Fibroblast of villous mesenchyme (primary cell): ENCODE results near the gene MAP2K3. TPM values are rescaled to one million over a fixed set of nuclear protein-coding genes. Genes with fewer than 3 reads are reported as not detected.

ENCODE experiments used
- DNase-seq: peaks from one replicate; pipeline ENCODE4 v3.0.0-alpha.2; 2010; ENCODE audit warnings: low read depth
- H3K4me3 ChIP-seq: 2 replicates; pipeline ENCODE4 v1.5.1; 2011; ENCODE audit warnings: low read depth, mild to moderate bottlenecking, low read length
- total RNA-seq: library from RNA; depleted of rRNA; stranded (reverse); fragments of >200 nt; gene quantifications from 2 replicates; pipeline ENCODE4 v1.2.3, GENCODE V29; 2012
- TF ChIP-seq, protein P1 (sequence below): IDR thresholded peaks from 2 replicates; pipeline ENCODE4 v1.5.1; 2012; ENCODE audit warnings: low read depth, mild to moderate bottlenecking, low read length; ENCODE audit not compliant: insufficient read depth

Gene MAP2K3
- total RNA-seq, 1 donor = 30.7 TPM

DNA sequence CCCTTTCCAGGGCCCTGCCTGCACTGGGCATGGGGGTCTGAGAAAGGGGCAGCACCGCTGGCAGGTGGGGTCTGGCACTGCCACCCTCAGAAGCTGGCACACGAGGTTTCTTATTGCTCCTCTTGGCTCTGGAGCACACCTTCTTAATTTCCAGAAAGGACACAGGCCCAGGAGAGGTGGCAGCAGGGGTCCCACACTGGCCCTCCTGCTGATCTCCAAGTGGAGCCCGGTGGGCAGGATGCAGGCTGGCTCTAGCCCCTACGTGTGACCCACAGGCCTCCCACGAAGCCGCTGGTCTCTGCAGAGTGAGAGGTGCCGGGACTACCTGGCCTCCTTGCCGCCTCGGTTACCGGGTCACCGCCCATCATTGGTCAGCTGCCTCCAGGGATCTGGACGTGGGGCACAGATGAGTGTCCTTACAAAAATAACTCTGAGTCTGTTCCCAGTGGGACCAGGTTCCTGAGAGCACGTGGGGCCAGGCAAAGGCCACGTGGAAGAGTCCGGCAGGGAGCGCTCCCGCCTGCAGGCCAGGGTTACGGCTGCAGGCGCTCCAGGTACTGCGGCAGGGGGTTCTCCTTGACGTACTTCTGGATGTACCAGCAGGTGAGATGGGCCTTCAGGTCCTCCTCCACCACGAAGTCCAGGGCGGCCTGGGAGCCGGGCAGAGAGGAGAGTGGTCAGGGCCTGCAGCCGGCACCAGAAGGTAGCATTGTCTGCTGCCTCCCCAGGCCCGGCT, 41.6 kb upstream of the MAP2K3 start:
- no peak for DNase-seq
- no peak overlapping the region for H3K4me3 ChIP-seq
- TF ChIP-seq, protein P1, sequence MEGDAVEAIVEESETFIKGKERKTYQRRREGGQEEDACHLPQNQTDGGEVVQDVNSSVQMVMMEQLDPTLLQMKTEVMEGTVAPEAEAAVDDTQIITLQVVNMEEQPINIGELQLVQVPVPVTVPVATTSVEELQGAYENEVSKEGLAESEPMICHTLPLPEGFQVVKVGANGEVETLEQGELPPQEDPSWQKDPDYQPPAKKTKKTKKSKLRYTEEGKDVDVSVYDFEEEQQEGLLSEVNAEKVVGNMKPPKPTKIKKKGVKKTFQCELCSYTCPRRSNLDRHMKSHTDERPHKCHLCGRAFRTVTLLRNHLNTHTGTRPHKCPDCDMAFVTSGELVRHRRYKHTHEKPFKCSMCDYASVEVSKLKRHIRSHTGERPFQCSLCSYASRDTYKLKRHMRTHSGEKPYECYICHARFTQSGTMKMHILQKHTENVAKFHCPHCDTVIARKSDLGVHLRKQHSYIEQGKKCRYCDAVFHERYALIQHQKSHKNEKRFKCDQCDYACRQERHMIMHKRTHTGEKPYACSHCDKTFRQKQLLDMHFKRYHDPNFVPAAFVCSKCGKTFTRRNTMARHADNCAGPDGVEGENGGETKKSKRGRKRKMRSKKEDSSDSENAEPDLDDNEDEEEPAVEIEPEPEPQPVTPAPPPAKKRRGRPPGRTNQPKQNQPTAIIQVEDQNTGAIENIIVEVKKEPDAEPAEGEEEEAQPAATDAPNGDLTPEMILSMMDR = no peak

DNA sequence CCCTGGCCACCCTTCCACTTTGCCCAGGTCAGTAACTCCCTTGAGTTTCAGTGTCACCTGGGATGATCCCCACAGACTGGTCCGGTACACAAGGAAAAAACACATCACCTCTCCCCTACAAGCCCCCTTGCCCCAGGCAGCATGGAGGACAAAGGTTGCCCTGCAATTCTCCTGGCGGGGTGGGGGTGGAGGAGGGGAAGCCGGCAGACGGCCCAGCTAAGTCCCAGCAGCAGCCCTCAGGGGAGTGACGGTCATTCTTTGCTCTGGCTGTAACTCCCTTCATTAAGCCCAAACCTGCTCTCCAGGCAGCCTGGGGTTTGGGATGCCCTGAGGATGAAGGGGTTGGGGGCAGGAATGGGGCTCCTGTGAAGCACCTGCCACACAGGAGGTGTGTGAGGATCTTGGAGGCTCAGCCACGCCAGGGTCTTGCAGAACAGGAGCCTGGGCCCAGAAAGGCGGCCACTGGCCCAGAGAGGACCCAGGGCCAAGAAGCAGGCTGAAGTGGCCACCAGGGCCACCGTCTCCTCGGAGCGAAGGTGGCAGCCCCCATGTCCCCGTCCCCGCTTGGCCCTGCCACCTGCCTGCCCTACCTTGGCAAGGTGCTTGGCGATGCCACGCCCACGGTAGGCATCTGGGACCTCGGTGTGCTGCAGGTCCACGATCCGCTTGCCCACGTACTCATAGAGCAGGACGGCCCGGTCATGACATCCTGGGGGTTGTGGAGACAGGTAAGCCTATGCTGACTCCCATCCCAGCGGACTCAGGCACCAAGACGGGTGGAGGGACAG, 40.8 kb upstream of the MAP2K3 start:
- DNase-seq = no peak
- no peak overlapping the region for H3K4me3 ChIP-seq
- TF ChIP-seq, protein P1 = no peak

GRCh38 chr17:21245639-21246084, 38.8 kb upstream of the MAP2K3 start:
- TF ChIP-seq, protein P1 = no peak
- DNase-seq = no peak
- no peak overlapping the region for H3K4me3 ChIP-seq

DNA sequence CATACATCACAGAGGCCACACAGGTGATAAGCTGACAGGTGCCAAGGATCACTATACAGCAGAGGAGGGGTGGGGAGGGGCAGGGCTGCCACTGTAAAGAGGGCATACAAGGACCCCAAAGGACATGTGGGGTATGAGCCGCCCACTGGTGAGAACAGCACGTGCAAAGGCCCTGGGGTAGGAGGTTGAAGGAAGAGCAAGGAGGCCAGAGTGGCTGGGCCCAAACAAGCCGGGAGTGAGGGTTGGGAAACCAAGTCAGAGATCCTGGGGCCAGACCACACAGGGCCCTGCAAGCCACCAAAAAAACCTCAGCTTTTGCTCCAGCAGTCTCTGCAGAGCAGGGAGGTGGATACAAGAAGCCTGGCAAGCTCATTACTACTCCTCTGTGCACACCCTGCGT, 37.8 kb upstream of the MAP2K3 start:
- no peak for DNase-seq
- TF ChIP-seq, protein P1 = no peak
- no peak overlapping the region for H3K4me3 ChIP-seq

- H3K4me3 ChIP-seq = no peak overlapping the region
- DNase-seq = no peak
- TF ChIP-seq, protein P1 = no peak
These were observed 36.8 kb upstream of the MAP2K3 start for GRCh38 chr17:21247552-21248258.

DNA sequence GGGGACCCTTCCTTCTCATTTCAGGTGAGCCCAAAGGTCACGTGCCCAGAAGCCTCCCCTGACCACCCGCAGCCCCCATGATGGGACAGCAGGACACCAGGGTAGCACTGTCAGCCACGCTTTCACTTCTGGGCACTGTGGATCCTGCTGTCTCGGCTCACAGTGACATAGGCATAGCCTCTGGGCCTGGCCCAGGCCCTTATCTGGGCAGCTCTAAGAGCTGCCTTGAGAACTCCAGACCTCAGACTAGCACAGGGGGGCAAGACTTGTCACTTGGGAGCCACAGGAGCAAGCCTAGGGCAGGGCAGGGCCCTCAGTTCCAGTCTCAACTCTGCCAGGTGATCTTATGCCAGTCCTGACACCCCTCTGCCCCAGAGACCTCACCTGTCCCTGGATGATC, 36.0 kb upstream of the MAP2K3 start:
- H3K4me3 ChIP-seq = no peak overlapping the region
- no peak for DNase-seq
- TF ChIP-seq, protein P1 = no peak
